WTC11 (cell line): ENCODE data around the gene GFOD2.

Experiments used
- CTCF ChIP-seq: fragments of 200-600 bp; IDR thresholded peaks from 2 replicates; pipeline ENCODE4 v1.8.0; 2022; ENCODE audit warnings: antibody characterized with exemption
- E2F4 ChIP-seq: sonication (generic); formaldehyde crosslinking; IDR thresholded peaks from 2 replicates; pipeline ENCODE4 v1.8.1; 2022; ENCODE audit warnings: low read depth, mild to moderate bottlenecking, moderate library complexity, missing genetic modification reagents, borderline replicate concordance
- FOXP4 ChIP-seq: sonication (generic); formaldehyde crosslinking; IDR thresholded peaks from 2 replicates; pipeline ENCODE4 v1.8.0; 2022; ENCODE audit warnings: mild to moderate bottlenecking, missing genetic modification reagents
- HMGXB4 ChIP-seq: sonication (generic); formaldehyde crosslinking; IDR thresholded peaks from 2 replicates; pipeline ENCODE4 v1.8.1; 2023; ENCODE audit warnings: mild to moderate bottlenecking, moderate library complexity, missing genetic modification reagents
- PRDM15 ChIP-seq: sonication (generic); formaldehyde crosslinking; IDR thresholded peaks from 2 replicates; pipeline ENCODE4 v1.8.0; 2022; ENCODE audit warnings: missing genetic modification reagents
- SP1 ChIP-seq: sonication (generic); formaldehyde crosslinking; conservative IDR thresholded peaks from 2 replicates; pipeline ENCODE4 v1.8.1; 2022; ENCODE audit warnings: missing genetic modification reagents

GRCh38 chr16:67714522-67714921 is 4.6 kb downstream of the GFOD2 start:
- no peak for TF ChIP-seq CTCF
- no peak for TF ChIP-seq FOXP4
- no peak for TF ChIP-seq HMGXB4
- TF ChIP-seq PRDM15 (CRISPR knock-in tag), result no peak
- no peak for TF ChIP-seq SP1 (CRISPR knock-in tag)
- no peak for TF ChIP-seq E2F4 (CRISPR knock-in tag)
